Activated T-cell treated with anti-CD3 and anti-CD28 coated beads, Interleukin-2, amount 50 U/mL, for 1 hour (primary cell): Measurements from ENCODE around the gene INPPL1.
"Not testable (repeated sequence)": the region's sequence is repeated elsewhere in the genome, so short reads cannot be mapped to it uniquely, and the experiment has no call there.

ENCODE experiments used
- DNase-seq: peaks from one replicate; pipeline ENCODE4 v3.0.0-alpha.2; 2020

The INPPL1 gene

DNA sequence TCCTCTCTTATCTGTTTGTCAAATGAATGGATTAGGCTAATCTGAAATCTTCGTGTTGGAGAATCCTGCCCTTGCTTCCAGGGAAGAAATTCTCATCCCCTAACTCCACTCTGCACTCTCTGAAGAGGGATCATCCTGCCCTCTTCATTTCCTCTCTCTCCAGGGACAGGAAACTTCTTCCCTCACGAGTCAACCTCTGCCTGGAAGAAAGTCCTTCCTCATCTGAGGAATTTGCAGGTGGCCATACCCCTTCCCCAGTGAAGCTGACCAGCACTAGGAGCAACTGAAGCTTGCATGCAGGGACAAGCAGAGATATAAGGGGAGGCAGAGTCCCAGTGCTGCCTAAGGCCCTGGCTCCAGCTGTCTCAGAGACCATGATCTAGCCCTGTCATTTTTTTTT, 23.0 kb downstream of the INPPL1 start:
- DNase-seq = no peak

DNA sequence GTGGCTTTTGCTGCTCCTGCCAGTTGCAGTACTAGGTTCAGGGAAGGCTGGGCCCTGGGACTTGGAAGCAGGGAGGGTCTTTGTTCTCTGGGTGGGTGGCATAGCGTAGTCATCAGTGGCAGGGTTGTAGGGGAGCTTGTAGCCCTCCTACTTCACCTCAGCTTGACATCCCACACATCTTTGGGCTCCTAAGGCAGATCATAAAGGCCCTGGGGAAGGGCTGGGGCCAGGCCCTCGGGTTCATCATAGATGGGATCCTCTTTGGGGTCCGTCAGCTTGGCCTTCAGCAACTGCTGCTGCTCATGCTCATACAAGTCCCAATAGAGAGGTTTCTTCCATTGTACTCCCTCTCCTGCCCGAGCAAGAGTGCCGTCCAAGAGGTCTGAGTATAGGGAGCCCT, 25.4 kb downstream of the INPPL1 start:
- no peak for DNase-seq

DNA sequence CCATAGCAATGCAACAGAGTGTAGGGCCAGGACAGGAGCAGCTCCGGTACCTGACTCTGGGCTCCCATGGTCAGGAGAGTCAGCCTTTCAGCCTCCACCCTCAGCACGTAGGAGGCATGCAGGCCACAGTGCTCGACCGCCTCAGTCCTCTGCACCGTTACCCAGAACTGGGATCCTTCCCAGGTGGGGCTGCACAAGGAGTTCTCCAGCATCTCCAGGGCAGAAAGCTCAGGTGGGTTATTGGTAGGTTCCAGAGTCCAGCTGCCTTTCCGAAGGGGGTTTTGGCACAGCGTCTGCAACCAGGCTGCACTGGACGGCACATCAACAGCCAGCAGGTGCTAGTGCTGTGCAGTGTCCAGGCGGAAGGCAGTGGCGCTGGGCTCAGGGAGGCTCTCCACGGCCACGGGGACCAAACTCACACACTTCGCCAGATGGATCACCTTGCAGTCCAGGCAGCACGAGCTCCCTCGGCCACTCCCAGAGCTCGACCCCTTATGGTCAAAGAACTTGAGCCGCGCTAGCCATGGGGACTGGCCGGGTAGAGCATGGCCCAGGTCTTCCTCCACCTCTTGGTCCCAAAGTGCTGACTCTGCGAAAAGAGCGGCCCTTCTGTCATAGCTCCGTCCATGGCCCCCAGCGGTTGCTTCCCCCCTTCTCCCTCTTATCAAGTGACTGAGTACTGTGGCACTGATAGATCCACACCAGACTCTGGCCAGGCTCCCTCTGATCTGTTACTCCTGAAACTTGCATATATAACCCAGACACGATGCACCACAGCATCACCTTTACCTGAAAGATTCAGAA, 26.3 kb downstream of the INPPL1 start:
- DNase-seq = no peak

DNA sequence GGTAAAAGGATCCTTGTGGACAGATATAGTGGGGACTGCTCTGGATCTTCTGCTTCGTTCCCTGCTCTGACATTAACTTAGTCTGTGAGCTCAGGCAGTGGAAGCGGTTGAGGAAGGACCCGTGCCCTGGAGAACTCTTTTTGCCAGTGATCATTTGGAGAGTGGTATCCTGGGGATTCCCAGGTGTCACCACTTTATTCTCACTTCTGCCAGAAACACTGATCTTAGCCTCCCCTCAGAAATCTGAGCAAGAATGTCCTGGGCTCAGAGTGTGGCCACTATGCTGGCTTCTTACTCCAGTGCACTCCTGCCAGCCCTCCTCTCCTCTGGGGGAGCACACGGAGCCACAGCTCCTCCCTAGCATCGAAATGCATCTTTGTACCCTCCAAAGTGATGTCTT, 27.0 kb downstream of the INPPL1 start:
- DNase-seq = no peak

DNA sequence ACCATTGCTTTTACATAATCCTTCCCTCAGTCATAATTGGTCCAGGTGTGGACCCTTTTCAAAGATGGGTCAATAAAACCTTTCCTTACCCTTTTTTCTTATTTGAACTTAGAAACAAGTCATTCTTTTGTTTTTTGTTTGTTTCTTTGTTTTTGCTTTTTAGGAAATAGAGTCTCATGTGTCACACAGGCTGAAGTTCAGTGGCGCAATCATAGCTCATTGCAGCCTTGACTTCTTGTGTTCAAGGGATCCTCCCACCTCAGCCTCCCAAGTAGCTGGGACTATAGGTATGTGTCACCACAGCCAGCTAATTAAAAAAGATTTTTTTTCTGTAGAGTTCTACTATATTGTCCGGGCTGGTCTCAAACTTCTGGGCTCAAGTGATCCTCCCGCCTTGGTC, 28.8 kb downstream of the INPPL1 start:
- DNase-seq = no peak

DNA sequence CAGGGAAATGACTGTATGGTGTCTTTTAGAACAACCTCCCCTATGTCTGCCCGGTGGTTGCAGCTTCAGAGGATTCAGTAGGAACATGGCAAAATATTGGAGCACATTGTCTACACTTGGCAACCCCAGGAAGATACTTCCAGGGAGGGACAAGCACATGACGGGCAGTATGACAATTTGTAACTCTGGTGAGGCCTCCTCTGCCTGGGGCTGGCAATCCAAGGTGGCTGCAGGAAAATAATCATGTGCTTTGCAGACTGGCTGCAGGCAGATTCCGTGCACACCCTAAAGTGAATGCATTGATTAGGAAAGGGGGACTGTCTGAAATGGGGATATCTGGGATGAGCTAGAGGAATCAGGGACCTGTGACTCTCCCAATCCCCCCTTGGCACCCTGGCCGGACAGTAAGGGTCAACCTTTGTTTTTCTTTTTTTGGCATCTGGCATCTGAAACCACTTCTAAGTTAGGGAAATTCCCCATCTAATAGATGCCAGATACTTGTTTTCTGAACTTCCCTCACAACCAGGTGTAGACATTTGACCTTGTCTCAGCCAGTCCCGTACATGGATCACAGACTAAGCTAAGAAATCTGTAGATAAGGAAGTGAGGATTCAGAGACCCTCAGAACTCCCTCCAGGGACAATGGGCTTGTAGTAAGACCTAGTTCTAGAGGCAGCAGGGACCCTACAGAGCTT, 29.9 kb downstream of the INPPL1 start:
- DNase-seq = no peak

DNA sequence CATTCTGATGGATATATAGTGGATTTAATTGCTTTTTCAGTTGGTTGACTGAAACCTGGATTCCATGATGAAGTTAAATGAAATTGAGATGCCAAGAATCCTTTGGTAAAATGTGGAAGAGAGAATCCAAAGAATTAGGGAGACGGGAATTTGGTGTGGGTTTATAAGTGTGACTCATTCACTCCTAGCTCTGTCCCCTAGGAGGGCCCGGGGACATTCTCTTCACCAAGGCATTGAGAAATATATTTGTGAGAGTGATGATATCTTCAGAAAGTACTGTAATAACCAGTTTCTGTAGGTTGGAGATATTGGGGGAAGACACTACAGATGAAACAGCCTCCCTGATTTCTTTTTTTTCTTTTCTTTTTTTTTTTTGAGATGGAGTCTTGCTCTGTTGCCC, 33.0 kb downstream of the INPPL1 start:
- no peak for DNase-seq

DNA sequence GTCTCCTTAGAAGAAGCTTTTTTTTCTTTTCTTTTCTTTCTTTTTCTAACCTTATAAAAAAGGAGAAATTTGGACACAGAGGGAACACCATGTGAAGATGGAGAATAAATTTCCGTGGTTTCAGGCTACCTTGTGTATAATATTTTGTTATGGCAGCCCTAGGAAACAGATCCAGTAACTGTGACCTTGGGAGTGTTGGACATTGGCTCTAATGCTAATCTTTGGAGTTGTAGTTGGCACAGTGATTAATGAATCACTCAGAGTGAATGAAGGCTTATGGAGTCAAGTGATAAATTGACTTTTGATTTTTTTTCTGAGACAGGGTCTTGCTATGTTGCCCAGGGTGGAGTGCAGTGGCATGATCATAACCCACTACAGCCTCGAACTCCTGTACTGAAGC, 34.9 kb downstream of the INPPL1 start:
- DNase-seq = no peak

DNA sequence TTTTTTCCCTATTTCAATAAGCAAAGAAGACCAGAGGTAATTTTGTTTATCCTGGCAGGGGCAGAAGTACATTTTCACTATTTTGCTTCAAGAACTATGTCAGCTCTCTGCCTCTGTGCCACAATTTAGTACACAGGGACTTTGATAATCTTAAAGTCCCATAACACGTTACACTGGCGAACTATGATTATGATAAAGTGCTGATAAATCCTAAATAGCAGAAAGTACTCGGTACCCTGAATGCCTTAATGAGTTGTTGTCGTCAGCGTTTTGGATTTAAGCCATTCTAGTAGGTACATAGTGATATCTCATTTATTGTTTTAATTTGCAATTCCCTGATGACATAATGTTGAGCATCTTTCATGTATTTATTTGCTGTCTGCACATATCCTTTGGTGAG, 36.0 kb downstream of the INPPL1 start:
- DNase-seq = no peak

DNA sequence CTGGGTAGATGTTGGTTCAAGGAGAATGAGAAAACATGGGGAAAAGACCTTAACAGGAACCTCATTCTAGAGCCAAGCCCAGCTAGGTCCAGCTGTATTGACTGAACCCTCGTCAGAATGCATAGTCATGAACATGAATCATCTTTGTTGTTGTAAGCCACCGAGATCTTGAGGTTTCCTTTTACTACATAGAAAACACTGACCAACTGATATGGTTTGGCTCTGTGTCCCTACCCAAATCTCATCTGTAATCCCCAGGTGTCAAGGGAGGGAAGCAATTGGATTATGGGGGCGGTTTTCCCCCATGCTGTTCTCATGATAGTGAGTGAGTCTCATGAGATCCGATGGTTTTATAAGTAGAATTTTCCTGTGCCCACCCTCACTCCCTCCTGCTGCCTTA, 38.8 kb downstream of the INPPL1 start:
- no peak for DNase-seq

DNA sequence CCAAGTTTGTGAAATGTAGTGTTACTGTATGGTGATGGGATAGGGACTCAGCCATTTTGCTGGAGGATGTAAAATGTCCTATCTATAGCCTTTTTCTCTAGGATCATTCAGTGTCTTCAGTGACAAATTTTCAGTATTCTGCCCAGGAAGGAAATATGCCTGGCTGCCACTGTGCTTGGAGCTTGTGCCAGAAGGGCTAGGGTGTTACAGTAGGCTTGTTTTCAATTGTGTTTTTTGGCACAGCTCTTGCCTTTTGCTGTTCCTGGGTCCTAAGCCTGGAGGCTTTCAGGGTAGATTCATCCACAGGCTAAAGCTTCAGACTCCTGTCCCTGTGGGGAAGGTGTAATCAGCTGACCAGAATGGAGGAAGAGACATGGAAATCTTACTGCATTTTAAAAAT, 41.4 kb downstream of the INPPL1 start:
- no peak for DNase-seq

DNA sequence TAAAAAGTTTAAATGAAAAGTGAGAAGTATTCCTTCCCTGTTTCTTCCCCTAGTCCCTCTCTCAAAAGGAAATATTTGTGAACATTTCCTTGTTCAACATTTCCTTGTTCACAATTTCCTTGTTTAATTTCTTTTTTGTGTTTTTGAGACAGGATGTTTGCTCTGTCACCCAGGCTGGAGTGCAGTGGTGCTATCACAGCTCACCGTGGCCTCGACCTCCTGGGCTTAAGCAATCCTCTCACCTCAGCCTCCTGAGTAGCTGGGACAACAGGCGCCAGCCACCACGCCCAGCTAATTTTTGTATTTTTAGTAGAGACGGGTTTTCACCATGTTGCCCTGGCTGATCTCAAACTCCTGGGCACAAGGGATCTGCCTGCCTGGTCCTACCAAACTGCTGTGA, 42.4 kb downstream of the INPPL1 start:
- not testable (repeated sequence) for DNase-seq

DNA sequence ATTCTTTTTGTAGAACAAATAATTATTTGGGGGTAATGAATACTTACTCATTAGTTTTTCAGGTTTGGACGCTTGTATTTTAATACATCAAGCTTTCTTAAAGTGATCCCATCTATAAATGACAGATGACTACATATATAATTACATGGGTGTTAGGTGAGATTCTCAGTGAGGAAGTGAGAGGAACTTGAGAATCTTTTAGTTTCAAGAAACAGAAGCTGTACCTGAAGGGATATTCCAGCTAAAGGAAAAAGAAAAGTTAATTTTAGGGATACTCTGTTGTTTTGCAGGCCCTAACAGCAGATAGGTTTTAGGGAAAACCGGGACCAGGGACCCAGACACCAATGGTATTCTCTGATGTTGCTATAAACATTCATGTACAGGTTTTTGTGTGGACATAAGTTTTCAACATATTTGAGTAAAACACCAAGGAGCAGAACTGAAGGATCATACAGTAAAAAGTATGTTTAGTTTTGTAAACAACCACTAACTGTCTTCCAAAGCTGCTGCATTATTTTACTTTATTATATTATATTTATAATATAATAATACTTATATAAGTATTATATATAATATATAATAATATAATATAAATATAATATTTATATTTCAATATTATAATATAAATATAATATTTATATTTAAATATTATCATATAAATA, 43.5 kb downstream of the INPPL1 start:
- DNase-seq = no peak

DNA sequence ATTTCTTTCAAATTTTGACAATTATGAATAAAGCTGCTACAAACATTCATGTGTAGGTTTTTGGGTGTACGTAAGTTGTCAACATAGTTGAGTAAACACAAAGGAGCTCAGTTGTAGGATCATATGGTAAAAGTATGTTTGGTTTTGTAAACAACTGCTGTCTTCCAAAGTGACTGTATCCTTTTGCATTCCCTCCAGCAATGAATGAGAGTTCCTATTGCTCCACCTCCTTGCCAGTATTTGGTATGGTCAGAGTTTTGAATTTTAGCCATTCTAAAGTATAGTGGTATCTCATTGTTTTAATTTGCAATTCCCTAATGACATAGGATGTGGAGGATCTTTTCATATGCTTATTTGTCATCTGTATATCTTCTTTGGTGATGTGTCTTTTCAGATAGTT, 47.4 kb downstream of the INPPL1 start:
- DNase-seq = no peak

DNA sequence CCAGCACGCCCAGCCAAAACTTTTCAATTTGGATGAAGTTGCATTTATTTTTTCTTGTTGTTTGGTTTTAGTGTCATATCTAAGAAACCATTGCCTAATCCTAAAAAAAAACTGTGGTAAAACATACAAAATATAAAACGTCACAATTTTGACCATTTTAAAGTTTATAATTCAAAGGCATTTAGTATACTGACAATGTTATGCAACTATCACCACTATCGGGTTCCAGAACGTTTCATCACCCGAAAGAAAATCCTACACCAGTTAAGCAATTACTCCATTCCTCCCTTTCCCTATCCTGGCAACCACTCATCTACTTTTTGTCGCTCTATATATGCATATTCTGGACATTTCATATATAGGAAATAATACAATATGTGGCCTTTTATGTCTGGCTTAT, 49.9 kb downstream of the INPPL1 start:
- DNase-seq = no peak

DNA sequence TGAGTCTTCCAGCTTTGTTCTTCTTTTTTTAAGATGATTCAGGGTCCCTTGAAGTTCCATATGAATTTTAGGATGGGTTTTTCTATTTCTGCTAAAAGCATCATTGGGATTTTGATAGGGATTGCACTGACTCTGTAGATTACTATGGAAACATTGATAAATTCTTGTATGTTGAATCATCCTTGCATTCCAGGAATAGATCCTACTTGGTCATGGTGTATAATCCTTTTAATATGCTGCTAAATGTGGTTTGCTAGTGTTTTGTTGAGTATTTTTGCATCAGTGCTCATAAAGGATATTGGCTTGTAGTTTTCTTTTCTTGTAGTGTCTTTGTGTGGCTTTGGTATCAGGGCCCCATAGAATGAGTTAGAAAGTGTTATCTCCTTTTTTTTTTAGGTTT, 54.3 kb downstream of the INPPL1 start:
- no peak for DNase-seq

DNA sequence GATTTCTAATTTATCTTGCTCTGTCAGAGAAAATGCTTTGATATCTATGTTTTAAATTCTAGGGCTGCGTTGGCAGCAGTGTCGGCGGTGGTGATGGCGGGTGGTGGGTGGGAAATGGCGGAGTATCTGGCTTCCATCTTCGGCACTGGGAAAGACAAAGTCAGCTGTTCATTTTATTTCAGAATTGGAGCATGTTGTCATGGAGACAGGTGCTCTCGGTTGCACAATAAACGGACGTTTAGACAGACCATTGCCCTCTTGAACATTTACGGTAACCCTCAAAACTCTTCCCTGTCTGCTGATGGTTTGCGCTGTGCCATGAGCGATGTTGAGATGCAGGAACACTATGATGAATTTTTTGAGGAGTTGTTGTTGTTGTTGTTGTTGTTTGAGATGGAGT, 55.5 kb downstream of the INPPL1 start:
- no peak for DNase-seq

DNA sequence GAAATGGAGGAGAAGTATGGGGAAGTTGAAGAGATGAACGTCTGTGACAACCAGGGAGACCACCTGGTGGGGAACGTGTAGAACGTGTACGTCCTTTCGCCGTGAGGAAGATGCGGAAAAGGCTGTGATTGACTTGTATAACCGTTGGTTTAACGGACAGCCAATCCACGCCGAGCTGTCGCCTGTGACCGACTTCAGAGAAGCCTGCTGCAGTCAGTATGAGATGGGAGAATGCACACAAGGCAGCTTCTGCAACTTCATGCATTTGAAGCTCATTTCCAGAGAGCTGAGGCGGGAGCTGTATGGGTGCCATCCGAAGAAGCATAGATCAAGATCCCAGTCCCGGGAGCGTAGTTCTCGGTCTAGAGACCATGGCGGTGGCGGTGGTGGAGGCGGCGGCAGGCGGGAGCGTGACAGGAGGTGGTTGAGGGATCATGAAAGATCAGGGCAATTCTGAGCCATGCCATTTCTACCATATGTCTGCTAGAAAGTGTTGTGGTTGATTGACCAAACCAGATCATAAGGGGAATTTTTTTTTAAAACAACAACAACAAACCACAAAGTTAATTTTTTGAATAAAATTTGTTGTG, 56.3 kb downstream of the INPPL1 start:
- DNase-seq = no peak

DNA sequence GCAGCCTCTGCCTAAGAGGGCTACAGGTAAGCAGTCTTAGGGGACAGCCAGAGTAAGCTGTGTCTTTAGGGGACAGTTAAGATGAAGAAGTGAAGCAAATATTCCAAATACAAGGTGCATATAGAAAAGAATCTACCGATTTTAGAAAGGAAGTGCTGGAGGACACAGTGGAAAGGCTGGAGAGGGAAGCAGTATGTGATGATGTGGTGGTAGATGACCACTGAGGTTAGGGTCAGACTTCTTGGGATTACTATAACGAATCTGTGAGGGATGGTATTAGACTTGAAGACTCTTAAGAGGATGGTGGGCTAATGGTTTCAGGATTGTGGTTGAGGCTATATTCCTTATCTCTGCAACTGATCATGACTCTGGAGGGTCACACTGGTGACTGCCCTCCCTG, 59.4 kb downstream of the INPPL1 start:
- DNase-seq = no peak

DNA sequence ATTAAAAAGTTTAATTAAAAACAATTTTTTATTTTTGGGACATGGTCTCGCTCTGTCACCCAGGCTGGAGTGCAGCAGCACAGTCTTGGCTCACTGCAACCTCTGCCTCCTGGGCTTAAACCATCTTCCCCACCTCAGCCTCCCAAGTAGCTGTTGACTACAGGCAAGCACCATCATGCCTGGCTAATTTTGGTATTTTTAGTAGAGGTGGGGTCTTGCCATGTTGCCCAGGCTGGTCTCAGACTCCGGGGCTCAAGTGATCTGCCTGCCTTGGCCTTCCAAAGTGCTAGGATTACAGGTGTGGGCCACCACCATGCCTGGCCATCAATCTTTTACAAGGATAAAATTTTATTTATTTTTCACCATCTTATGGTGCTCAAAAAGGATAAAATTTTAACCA, 62.7 kb downstream of the INPPL1 start:
- DNase-seq = no peak
